GM18517 (cell line): ENCODE data around the gene MAP3K5.
A peak's percentile ranks its signal among the peaks of the same experiment; 100 is the strongest.

ENCODE experiments used
- ATAC-seq: cut with Tn5 transposase; IDR thresholded peaks from one replicate; pipeline ENCODE4 v1.9.1; 2021; ENCODE audit warnings: mild to moderate bottlenecking, moderate library complexity; ENCODE audit not compliant: unreplicated experiment

The MAP3K5 gene

DNA sequence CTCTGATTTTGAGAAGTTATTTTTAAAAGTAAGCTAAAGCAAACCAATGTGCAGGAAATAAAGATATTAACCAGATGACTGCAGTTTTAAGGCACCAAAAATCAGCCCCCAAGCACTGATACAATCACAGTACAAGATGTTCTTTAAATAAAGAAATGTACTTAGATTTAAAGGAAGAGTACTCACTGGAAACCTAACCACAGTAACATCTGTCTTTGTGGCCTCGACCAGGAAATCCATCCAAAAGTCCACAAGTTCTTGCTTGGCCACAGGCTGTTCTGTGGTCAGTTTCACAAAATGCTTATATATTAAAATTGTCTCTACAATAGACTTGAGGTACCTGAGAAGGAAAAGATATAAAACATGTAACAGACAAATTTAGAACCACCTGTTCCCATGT is 136.2 kb downstream of the MAP3K5 start:
- no peak for ATAC-seq

DNA sequence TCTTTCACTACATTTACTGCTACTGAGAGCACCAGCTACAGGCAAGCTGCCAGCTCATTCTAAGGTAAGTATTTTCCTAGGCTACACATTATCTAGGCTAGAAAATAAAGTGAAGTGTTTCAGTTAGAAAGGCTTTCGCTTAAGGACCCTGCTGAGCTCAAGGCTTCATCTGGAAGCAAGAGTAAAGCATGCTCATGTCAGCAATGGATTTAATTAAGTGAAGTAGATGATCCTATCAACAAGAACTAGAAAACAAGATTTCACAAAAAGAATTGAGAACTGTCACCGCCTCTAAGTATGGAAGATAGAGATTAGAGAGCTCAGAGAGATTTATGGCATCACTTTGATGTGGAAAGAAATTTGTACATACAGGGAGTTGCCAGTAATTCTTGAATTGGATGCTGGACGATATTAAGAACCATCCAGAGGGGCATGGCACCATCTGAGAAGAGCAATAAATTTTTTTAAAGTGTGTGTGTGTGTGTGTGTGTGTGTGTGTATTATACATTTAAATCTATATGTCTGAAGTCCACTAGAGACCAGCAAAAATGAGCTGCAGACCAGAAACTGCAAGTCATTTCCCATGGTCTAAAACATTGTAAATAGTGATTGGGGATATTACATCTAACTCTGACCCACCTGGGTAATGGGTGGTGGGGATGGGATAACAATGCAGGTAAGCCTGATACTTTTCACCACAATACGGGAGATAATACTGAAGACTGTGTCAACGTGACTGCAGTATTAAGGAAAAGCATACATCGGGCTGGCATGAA is 136.8 kb downstream of the MAP3K5 start:
- ATAC-seq: no peak

DNA sequence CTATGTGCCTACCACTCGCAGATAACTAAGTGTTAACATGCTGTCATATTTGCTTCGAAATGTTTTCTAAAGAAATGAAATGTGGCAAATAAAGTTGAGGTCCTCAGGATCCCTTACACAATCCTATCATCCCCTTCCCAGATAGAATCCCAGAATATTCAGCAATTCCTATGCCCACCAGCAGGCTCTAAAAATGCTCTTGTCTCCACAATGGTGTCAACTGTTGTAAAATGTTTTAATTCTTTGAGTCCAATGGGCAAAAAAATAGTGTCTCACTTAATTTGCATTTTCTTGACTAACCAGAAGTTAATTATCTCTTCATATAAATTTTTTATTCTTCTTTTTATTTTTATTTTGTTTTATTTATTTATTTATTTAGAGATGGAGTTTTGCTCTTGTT is 138.2 kb downstream of the MAP3K5 start:
- no peak for ATAC-seq

DNA sequence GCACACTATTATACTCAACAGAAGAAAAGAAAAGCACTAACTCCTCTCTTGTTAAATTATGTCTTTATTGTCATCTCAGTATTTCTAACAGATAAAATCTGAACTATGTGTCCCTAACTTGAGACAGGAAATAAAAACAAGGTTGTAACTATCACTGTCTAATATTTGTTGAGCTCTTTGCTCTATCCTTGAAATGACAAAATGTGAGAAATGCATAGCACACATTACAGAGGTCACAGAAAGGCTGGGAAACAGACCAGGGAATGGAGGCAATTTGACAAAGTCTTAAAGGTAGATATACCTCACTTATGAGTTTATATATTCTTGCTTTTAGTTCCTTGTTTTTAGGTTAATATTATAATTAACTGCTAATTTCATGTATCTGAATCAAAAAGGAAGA is 139.6 kb downstream of the MAP3K5 start:
- ATAC-seq: no peak

DNA sequence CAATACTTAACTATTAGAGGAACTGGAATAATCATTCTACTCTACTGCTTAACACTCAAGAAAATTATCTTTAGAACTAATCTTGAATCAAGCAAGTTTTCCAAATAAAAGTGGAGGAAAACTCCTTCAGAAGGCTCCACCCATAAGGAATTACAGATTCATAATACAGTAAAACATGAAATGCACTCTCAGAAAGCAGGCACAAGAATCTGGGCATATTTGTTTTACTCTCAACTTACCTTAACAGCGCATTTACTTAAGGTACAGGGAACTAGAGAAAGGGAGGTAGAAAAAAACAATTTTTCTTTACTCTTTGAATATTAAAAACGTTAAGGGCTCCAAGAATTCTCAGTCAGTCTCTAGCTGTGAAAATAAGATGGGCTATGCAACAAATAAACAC is 140.3 kb downstream of the MAP3K5 start:
- ATAC-seq: no peak

DNA sequence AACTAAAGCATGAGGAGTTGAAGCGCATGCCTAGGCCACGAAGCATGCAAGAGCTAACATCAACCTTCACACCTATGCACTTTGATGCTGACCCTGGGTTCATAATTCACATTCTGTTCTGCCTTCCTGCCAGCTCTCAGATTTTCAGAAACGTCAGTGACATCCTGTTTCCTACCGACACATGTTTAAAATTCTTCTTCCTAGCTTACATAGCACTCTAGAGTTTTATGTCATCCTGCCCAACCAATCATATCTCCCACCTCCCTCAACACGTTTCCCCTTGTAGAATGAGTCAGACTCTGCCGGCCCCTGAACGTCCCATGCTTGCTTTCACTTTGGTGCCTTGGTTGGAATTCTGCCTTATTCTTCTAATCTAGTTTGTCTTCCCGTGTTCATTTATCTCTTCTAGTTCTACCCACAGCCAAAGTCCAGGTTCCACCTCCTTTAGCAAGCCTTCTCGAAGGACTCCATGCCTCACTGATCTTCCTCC is 144.9 kb downstream of the MAP3K5 start:
- peak; percentile 70 for ATAC-seq

DNA sequence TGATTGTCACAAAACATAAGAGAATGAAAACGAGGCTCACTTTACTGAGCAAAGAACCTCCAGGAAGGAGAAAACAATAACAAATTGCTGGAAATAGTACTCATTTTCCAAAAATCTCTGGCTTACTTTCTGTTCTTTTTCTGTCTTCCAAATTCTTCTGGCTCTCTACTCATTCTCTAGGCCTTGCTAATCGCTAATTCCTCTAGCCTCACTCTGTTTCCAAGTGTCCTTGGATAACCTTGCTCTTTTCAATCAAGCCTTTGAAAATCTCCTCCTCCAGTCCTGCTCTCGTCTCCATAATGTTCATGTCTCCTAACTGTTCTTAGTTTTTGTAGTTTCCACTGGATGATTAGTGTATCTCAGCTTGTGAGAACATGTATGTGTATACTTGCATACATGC is 145.9 kb downstream of the MAP3K5 start:
- no peak for ATAC-seq

DNA sequence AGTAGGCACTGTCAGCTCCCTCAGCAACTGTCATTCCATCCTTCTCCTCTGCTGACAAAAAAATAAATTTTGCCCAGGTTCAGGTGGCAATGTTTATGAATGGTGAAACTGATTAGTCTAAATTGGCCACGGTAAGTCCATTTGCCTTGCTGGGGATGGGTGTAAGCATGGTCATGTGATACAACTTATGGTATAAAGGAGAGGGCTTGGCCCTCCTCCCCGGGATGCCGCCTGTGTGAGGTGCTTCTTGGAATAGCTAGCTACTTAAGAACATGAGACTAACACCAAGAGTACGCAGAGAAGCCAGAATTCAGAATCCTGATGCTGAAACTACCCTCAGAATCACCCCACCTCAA is 147.7 kb downstream of the MAP3K5 start:
- ATAC-seq: no peak

DNA sequence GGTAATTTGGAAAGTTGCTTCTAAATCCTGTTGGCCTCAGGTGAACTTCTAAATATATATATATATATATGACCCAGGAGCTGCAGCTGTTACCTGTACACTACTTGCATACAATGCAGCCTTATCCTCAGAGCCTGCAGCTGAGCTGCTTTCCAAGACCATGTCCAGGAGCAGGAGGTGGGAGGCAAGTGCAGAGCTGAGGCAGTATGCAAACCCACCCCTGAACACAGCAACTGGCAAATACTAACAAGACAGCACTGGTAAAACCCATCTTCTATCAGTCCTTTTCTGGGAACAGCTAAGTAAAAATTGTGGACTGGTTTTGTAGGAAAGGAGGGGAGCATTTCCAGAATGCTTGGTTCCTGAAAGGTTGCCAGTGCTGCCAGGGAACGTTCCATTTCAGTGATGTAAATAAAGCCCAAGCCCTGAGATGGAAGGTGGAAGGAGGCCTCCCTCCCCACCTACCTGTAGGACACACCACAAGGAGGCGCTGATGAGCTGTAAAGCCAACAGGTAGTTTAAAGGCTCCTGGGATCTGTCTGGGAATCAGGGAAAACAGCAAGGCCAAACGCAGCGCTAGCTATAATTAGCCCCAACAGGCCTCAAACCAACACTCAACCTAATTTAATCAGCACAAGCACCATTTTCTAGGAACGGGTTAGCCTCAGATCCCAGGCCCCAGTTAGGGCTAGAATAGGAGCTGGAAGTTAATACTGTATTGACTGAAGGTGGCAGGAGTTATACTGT is 148.3 kb downstream of the MAP3K5 start:
- ATAC-seq: peak; percentile 60

DNA sequence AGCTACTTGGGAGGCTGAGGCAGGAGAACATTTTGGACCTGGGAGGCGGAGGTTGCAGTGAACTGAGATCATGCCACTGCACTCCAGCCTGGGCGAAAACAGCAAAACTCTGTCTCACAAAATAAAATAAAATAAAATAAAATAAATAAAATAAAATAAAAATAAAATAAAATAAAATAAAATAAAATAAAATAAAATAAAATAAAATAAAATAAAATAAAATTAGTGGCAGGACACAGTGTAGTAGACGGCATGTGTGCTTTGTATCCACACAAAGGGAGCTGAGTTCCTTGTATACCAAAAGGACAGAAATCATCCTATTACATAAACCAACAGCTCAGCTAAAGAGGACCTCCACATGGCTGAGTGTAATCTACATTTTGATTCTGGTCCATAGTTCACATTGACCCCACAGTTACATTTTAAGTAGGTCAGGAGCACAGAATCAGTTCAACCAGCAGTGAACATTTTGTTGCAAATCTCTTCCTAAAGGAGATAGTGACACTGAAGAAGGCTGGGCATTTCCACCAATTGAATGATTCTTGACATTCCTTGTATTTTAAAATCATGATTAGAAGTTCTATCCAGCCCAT is 150.3 kb downstream of the MAP3K5 start:
- no peak for ATAC-seq

DNA sequence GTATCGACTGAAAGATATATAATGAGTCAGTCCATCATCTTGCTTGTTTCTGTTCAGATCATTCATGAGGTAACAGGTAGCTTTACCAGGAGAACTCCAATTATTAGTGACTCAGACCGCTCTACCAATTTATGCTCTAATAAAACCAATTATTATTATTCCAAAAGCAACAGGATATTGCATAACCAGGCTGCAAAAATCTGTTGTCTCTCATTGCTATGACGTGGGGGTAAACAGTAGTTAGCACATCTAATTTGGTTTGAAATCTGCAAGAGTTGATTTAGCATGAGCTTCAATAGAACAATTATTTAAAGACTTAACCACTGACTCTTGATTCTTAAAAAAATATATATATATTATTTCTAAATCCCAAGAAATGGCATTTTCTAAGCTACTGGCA is 151.1 kb downstream of the MAP3K5 start:
- no peak for ATAC-seq

DNA sequence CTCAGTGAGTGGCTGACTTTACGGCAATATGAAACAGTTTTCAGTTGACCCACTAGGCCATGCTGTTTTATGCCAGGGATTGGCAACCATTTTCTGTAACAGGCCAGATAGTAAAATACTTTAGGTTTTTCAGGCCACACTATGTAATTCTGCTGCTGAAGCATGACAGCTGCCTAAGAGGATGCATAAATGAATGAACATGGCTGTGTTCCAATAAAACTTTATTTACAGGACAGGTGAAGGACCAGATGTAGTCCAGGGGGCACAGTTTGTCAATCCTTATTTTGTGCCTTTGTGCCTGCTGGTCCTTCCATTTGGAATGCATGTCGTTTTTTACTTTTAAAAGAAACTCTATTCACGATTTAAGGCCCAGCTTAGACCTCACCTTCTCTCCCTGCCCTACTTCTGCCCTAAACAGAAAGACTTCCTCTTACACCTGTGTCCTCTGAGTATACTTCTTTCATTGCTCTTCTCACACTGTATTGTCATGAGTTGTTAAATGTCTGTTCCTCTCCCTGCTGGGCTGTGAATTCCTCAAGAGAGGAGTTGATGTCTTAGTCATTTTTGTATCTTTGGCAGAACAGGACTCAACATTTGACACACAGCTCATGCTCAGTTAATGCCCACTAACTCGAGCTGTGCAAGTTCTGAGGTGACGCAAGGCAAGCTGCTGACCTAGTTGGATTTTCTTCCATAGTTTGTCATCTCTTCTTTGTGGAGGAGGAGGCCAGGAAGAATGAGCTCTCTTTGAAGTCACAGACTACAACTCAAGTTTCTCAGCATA is 152.0 kb downstream of the MAP3K5 start:
- ATAC-seq: no peak

DNA sequence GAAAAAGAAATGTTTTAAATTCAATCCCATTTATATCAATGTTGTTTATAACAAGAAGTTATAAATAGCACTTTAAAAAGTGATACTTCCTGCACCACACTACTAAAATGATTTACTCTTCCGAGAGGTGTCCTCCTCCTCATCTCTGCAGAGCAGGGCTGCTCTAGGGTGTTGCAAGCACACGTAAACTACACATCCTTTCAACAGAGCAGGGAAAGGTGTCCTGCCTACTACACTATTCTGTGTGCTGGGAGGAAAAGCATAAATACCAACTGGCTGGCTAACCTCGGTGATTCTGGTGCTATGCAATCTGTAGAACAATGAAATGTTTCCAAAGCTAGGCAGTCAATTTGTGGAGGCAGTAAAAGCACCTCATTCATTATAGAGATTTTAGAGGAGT is 152.6 kb downstream of the MAP3K5 start:
- ATAC-seq: no peak

DNA sequence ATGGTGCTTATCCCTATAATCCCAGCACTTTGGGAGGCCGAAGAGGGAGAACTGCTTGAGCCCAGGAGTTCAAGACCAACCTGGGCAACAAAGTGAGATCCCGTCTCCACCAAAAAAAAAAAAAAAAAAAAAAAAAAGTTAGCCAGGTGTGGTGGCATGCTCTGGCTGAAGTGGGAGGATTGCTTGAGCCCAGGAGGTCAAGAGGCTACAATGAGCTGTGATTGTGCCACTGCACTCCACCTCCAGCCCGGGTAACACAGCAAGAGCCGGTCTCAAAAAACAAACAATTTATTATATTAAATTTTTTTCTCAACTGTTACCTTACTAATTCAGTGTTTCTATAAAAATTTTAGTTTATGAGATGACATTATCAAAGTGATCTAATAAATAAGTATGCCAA is 156.7 kb downstream of the MAP3K5 start:
- ATAC-seq: no peak

DNA sequence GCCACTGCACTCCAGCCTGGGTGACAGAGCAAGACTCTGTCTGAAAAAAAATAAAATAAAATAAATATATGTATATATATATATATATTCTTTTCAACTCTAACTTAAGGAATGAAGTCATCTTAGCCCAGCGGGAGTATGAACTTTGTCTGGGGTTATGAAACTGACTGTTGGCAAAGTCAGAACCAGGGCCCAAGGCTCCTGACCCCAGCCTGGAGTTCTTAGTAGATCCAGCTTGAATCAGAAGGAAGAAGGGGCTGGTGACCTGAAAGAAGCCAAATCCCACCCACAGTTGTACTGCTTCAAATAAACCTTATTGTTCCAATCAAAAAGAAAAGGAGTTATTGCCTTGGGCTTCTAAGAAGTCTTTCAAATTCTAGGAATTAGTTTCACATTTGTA is 158.9 kb downstream of the MAP3K5 start:
- ATAC-seq: no peak

DNA sequence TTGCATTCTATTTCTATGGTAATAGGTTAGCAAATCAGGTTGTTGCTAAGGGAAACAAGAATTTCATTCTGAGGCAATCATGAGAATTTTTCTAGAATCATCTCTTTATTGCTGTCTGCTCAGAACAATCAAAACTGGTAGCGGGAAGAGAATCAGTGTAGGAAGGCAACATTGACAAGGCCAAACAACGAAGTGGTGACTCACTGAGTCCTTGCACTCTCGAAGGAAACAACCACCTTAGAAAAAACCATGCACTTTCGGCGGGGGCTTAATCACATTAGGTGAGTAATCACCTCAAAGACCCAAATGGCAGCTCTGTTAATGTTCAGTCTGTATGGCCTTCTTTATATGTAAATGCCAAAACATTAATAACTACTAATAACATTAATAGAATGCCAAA is 163.3 kb downstream of the MAP3K5 start:
- no peak for ATAC-seq

DNA sequence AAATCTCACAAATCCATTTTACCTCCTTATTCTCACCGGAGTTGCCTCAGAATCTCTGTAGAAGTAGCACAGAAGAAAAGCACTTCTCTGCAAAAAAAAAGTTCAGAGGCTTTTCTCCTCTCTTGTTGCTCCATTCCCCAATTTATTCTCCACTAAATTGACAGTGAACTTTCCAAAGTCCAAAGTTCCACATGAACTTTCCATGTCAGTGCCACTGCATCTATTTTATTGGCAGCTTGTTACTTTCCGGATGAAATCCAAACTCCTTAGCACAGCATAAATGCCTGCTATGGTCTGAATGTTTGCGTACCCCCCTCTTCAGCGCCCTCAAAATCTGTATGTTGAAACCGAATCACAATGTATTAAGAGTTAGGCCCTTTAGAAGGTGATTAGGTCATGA is 165.1 kb downstream of the MAP3K5 start:
- ATAC-seq: no peak

DNA sequence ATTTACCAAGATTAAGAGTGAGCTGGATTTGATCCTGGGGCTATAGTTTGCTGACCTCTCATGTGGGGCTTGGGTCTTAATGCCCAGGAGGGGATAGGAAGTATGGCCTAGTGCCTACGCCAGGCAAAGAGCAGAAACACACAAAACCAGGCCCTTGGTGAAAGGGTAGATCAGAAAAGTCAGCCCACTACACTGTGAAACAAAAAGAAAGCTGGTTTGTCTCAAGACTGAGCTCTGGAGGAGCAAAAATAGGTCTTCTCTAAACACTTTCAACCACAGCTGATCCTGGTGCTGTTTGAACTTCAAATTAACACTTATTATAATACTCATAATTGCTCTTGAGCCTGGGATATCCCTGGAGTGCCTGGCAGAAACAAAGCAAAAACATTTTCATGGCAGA is 167.0 kb downstream of the MAP3K5 start:
- ATAC-seq: no peak

DNA sequence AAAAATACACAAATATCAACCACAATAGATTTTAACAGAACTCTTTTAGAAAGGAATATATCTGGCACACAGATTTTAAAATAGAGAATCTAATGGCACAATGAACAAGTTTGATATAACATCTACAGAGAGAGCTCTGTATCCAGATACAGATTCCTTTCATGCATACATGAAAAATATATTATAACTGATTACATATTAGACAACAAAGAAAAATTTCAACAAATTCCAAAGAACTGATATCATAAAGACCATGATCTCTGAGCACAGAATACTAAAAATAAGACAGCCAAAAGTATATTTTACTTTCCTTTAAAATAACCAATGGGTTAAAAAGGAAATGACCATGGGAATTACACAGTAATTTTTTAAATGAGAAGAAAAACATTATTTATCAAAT is 167.9 kb downstream of the MAP3K5 start:
- ATAC-seq: no peak

DNA sequence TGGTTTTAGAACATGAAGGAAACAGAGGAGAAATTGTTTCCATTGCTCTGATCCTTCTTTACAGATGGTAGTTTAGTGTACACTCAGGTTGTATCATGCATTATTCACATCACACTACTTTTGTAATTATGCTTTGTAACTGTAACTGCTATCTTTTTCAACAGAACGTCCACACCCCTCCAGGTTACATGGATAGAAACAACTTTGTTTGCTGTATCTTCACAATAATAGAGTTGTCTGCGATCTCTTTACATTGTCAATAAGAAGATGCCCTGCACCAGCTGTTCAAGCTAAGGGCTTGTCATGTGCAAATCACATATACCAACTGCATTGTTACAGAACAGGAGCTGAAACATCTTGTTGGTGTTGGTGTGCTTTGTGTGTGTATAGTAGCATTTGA is 174.2 kb downstream of the MAP3K5 start:
- no peak for ATAC-seq

DNA sequence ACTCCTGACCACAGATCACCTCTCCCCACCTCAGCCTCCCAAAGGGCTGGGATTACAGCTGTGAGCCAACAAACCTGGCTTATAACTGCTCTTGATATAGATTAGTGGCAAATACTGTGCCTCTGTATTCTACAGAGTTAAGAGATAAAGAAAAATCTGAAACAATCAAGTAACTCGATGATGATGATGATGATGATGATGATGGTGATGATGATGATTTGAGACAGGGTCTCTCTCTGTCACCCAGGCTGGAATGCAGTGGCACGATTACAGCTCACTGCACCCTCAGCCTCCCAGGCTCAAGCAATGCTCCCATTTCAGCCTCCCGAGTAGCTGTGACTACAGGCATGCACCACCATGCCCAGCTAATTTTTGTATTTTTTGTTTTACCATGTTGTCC is 175.8 kb downstream of the MAP3K5 start:
- ATAC-seq: no peak
